Measurements from ENCODE around the gene PCDH9.

PCDH9 gene

DNA sequence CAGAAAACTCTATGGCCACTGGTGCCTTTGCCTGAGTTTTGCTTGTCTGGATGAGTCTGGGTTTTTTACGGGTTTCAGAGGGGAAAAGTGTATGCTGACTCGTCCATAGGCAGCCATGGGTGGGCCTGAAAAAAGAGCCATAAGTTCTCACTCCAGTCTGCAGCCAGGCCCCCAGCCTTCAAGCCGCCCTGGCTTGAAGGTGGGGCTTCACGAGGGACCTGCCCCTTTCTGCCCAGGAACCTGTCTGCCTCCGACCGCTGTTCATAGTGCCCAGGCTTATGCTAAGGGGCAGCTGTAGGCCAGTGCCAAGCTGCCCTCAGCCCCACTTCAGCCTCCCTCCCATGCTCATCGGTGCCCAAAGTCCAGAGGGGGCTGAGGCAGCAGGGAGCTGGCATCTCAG lies 385.2 kb downstream of the PCDH9 start:
- no peak for DNase-seq (ENCODE audit: low spot score)

GRCh38 chr13:66842766-66843165 lies 387.4 kb downstream of the PCDH9 start:
- DNase-seq (ENCODE audit: low spot score), result no peak

- no peak for DNase-seq (ENCODE audit: low spot score)
Measured at GRCh38 chr13:66840621-66841020, 389.5 kb downstream of the PCDH9 start.

- DNase-seq (ENCODE audit: low spot score), result no peak
Measured at GRCh38 chr13:66837246-66837645, 392.9 kb downstream of the PCDH9 start.

DNA sequence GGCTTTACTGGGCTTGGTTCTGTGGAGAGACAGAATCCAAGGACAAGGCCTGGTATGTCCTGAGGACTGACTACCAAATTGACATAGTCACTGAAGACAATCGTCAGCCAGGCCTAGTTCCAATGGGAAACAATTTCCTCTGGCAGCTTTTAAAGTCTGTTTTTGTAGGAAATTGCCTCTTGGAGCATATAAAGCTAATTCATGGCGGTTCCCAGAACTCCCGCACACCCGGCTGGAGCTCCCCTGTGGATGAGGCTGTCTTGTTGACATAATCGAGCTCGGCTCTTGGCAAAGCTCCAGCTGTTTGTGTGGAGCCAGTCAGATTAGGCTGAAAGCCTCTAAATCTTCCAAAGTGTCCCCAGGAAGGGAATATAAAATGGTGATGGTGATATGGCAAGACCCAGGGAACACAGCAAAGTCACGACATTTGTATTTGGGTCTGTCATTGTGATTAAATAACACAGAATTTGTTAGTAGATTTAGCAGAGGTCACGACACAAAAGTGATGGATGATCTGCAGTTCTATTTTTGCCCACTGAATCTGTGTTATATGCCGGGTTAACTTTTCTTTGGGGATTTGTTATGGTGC lies 395.0 kb downstream of the PCDH9 start:
- DNase-seq (ENCODE audit: low spot score), result peak; percentile 69

GRCh38 chr13:66830940-66831716 lies 399.0 kb downstream of the PCDH9 start:
- DNase-seq (ENCODE audit: low spot score), result no peak

GRCh38 chr13:66829803-66830202 lies 400.3 kb downstream of the PCDH9 start:
- no peak for DNase-seq (ENCODE audit: low spot score)

DNA sequence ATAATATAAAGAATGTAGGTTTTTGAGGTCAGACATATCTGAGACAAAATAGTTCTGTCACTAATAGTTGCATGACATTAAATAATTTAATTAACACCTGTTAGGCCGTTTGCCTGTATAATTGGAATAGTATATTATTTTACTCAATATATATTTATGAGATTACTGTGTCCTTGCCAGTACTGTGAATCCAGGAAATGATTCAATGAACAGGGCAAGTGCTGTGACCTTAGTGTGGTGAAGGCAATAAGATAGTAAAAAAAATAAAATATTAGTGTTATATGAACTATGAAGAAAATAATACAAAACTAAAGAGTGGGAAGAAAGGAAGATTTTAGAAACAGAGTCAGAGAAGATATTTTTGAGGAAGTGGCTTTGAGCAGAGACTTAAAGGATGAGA lies 403.7 kb downstream of the PCDH9 start:
- DNase-seq (ENCODE audit: low spot score), result no peak

DNA sequence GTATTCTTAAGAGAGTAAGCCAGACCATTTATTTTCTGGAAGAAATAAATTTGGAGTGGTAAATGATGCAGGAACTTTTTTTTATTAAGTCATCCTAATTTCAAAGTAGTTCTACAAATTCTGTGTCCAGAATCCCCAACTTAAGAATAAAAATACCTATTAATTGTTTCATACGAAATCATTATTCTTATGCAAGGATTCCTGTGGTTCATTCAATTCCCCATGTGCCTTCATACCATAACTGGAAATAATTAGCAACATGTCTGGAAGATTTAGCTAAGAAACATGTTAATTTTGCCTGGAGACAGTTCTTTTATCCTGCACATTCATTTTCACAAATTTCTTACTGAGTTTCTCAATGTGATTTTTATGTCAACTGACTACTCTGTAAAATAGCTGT lies 408.6 kb downstream of the PCDH9 start:
- DNase-seq (ENCODE audit: low spot score), result no peak

DNA sequence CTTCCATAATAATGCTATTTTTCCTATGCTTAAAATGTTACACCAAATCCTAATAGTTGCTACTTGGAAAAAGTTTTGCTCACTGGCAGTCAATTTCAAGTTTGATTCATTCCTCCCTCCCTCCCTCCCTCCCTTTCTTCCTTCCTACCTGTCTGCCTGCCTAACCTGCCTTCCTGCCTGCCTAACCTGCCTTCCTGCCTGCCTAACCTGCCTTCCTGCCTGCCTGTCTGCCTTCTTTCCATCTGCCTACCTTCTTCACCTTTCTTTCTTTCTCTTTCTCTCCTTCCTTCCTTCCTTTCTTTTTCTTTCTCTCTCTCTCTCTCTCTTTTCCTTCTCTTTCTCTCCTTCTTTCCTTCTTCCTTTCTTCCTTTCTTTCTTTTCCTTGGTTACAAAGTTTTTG lies 418.7 kb downstream of the PCDH9 start:
- no peak for DNase-seq (ENCODE audit: low spot score)

- DNase-seq (ENCODE audit: low spot score), result no peak
Measured at GRCh38 chr13:66809485-66809884, 420.7 kb downstream of the PCDH9 start.

DNA sequence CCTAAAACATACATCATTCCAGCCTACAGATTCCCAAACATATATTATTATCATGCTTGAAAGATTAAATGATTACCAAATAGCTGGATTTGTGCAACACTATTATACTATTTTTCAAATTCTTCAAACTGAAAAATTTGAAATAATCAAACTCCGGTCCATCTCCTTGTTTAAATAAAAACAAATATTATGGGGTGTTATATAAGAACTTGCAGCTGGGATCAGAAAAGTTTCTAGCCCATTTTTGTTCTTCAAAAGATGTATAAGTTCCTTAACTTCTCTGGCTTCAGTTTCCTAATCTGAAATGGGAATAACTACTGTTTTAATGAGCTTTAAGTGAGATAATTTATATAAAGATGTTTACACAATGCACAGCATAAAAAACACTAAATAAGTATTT lies 422.9 kb downstream of the PCDH9 start:
- no peak for DNase-seq (ENCODE audit: low spot score)

- no peak for DNase-seq (ENCODE audit: low spot score)
Measured at GRCh38 chr13:66805657-66806056, 424.5 kb downstream of the PCDH9 start.

DNA sequence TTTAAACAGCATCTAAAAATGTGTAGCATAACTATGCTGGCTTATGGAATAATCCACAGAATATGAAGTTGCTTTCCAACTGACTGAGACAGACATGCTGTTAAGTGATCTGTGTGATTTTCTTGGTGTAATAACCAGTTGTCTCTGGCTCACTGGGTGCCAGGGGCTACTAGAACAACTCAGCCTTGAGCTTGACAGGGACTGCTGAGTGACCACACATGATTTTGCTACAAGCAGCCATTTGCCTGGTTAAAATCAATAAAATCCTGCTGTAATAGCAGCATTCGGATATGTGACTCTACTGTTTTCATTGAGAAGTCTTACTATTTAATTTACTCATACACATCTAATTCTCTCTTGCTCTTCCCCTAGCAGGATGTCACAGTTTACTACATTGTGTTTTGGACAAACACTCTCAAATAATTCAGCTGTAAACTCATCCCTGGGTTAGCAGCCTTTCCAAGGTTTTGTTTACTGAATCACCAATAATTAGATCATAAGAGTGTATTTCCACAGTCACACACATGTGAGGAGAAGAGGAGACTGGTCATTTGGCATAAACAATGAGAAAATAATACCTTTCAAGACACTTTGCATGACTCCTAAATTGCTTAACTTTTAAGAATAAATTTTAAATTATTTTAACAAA lies 426.2 kb downstream of the PCDH9 start:
- peak; percentile 2 for DNase-seq (ENCODE audit: low spot score)

GRCh38 chr13:66803013-66803807 lies 426.9 kb downstream of the PCDH9 start:
- DNase-seq (ENCODE audit: low spot score), result peak; percentile 23

DNA sequence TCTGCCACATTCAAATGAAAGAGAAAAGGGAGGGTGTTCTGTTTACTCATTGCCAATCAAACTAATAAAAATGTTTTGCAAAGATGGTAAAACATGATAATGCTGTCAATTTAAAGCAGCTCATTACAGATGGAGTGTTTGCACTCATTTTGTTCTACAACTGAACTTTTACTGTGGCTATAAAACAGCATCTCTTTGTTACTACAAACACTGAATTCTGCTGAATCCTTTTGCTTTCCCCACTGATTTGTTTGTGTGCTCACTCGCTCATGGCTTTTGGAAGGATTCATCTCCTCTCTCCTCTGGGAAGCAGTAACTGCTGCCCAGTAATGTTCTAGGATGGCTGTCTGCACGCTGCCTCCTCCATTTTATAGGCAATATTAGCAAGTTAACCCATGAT lies 434.5 kb downstream of the PCDH9 start:
- no peak for DNase-seq (ENCODE audit: low spot score)

- DNase-seq (ENCODE audit: low spot score), result peak; percentile 35
Measured at GRCh38 chr13:66794340-66795031, 435.6 kb downstream of the PCDH9 start.

DNA sequence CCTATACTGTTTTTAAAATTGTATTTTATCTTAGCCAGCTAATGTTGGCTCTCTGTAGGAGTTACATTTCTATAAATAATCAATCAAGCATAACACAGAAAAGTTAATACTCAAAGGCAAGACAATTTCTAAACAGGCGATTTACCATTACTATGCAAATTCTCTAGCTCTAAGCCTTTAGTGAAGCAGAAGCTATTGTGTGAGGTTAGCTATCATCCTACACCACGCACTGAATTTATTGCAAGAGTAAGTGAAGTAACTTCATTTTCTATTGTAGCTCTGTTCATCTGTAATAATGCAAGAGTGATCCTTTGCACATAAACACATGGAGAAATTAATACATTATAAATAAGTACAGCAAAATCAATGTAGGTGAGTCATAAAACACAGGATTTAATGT lies 439.3 kb downstream of the PCDH9 start:
- DNase-seq (ENCODE audit: low spot score), result no peak

DNA sequence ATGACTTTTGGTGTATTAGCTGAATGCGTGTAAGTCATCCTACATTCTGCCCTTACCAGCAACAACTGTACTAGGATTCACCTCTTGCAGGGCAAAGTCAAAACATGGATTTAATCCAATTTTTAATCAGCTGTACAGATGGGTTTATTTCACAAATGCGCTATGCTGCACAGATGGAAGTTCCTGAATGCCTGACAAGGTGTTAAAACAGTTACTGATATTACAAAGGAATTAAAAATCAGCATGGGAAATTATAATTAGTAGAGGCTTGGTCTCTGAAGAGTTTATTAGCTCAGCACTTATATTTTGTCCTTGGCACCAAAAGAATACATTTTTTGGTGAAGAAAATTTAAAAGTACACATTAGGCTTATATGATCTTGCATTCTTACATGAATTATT lies 448.9 kb downstream of the PCDH9 start:
- no peak for DNase-seq (ENCODE audit: low spot score)

DNA sequence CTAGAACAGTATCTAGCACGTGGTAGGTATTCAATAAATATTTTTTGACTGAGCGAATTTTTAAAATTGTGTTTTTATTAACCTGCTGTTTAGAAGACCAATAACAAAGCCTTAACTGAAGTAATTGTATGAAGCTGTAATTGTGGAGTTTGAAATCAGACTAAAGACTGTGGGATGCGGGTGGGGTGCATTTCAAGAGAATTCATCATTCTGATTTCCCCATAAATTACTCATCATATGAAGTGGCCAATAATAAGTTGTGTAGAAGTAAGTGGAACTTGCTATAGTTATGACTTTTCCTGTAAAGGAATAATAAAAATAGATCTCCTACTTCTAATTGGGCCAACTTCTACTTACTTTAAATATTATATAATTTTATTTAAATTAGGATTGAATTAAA lies 449.3 kb downstream of the PCDH9 start:
- no peak for DNase-seq (ENCODE audit: low spot score)

DNA sequence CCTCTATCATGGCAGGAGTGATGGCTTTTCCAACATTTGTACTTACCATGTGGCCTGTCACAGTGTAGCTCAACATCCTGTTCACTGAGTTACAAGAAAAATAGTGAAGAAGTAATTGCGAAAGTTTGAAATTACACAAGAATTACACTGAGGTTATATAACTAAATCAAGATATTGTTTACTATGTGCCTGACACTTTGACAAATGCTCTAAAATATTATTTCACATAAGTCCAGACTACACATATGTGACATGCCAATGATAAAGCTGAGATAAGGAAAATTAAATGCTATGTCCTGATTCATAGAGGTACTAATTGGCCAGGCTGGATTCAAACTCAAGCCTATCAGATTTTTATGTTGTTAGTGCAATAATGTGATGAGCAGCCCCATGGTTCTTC lies 451.7 kb downstream of the PCDH9 start:
- DNase-seq (ENCODE audit: low spot score), result no peak

- no peak for DNase-seq (ENCODE audit: low spot score)
Measured at GRCh38 chr13:66775196-66775595, 454.9 kb downstream of the PCDH9 start.

Data from SK-N-DZ (cell line).